Liver (tissue), 9 donors: ENCODE data around the gene ERICH2. TPM values are rescaled to one million over a fixed set of nuclear protein-coding genes. Genes with fewer than 3 reads are reported as not detected.

Experiments
- DNase-seq: peaks from one replicate; pipeline ENCODE4 v3.0.0-alpha.2; 2017; ENCODE audit warnings: low spot score
- H3K27ac ChIP-seq, 2 donors: one replicate each; pipeline ENCODE4 v1.7.0; 2013; ENCODE audit warnings: inconsistent platforms in 2 of 2, low read length in 2 of 2, control low read depth in 1 of 2, low read depth in 1 of 2, mild to moderate bottlenecking in 1 of 2
- H3K27me3 ChIP-seq, 4 donors: one replicate each; pipeline versions ENCODE4 v1.6.1 to v1.7.0; 2013; ENCODE audit warnings: low read length in 3 of 4, inconsistent platforms in 1 of 4, mild to moderate bottlenecking in 1 of 4, moderate library complexity in 1 of 4; ENCODE audit not compliant: control insufficient read depth in 4 of 4, insufficient read depth in 4 of 4
- H3K36me3 ChIP-seq, 4 donors: one replicate each; pipeline versions ENCODE4 v1.6.1 to v1.7.0; 2013; ENCODE audit warnings: low read length in 3 of 4, mild to moderate bottlenecking in 3 of 4, low read depth in 1 of 4, moderate library complexity in 1 of 4; ENCODE audit not compliant: control insufficient read depth in 4 of 4, insufficient read depth in 3 of 4
- H3K4me1 ChIP-seq, 4 donors: one replicate each; pipeline versions ENCODE4 v1.6.1 to v1.7.0; 2013; ENCODE audit warnings: low read length in 3 of 4, mild to moderate bottlenecking in 3 of 4, moderate library complexity in 1 of 4; ENCODE audit not compliant: control insufficient read depth in 4 of 4, insufficient read depth in 4 of 4
- H3K4me3 ChIP-seq, 3 donors: one replicate each; pipeline versions ENCODE4 v1.6.1 to v1.7.0; 2013; ENCODE audit warnings: low read length in 3 of 3, control low read depth in 1 of 3, low read depth in 1 of 3, mild to moderate bottlenecking in 1 of 3
- H3K9ac ChIP-seq, 2 donors: one replicate each; pipeline ENCODE4 v1.7.0; 2013; ENCODE audit warnings: low read length in 2 of 2, mild to moderate bottlenecking in 2 of 2, moderate library complexity in 2 of 2, control low read depth in 1 of 2, low read depth in 1 of 2
- H3K9me3 ChIP-seq, 4 donors: one replicate each; pipeline versions ENCODE4 v1.6.1 to v1.7.0; 2013; ENCODE audit warnings: low read length in 3 of 4; ENCODE audit not compliant: control insufficient read depth in 4 of 4
- CTCF ChIP-seq: fragments of 150-350 bp; IDR thresholded peaks from 2 replicates; pipeline ENCODE4 v1.5.1; 2017; ENCODE audit warnings: improper control_type of control experiment, low read depth, low read length; ENCODE audit not compliant: missing input control
- FOXA1 ChIP-seq: IDR thresholded peaks from 2 replicates; pipeline ENCODE4 v1.6.1; 2016; ENCODE audit warnings: antibody characterized with exemption
- FOXA2 ChIP-seq: IDR thresholded peaks from 2 replicates; pipeline ENCODE4 v1.6.1; 2016; ENCODE audit warnings: antibody characterized with exemption
- GABPA ChIP-seq, 2 donors: IDR thresholded peaks in 1 of 2; conservative IDR thresholded peaks in 1 of 2; 2 replicates each; pipeline ENCODE4 v1.6.1; 2016; ENCODE audit warnings: antibody characterized with exemption in 2 of 2, mild to moderate bottlenecking in 1 of 2, moderate library complexity in 1 of 2
- HNF4A ChIP-seq, 2 donors: conservative IDR thresholded peaks; 2 replicates each; pipeline ENCODE4 v1.6.1; 2016; ENCODE audit warnings: antibody characterized with exemption in 2 of 2, mild to moderate bottlenecking in 2 of 2
- HNF4G ChIP-seq: IDR thresholded peaks from 2 replicates; pipeline ENCODE4 v1.6.1; 2016; ENCODE audit warnings: antibody characterized with exemption
- MAX ChIP-seq: IDR thresholded peaks from 2 replicates; pipeline ENCODE4 v1.6.1; 2016; ENCODE audit warnings: antibody characterized with exemption
- NR2F2 ChIP-seq: IDR thresholded peaks from 2 replicates; pipeline ENCODE4 v1.6.1; 2016; ENCODE audit warnings: antibody characterized with exemption
- RAD21 ChIP-seq, 2 donors: IDR thresholded peaks; 2 replicates each; pipeline ENCODE4 v1.6.1; 2016; ENCODE audit warnings: antibody characterized with exemption in 2 of 2, mild to moderate bottlenecking in 2 of 2
- REST ChIP-seq: IDR thresholded peaks from 2 replicates; pipeline ENCODE4 v1.6.1; 2016; ENCODE audit warnings: antibody characterized with exemption, mild to moderate bottlenecking
- SP1 ChIP-seq: IDR thresholded peaks from 2 replicates; pipeline ENCODE4 v1.6.1; 2018; ENCODE audit warnings: antibody characterized with exemption, mild to moderate bottlenecking
- TAF1 ChIP-seq: conservative IDR thresholded peaks from 2 replicates; pipeline ENCODE4 v1.6.1; 2016; ENCODE audit warnings: antibody characterized with exemption, mild to moderate bottlenecking
- YY1 ChIP-seq: IDR thresholded peaks from 2 replicates; pipeline ENCODE4 v1.6.1; 2016; ENCODE audit warnings: antibody characterized with exemption, mild to moderate bottlenecking
- WGBS: extraction: QIAGEN DNeasy Blood & Tissue Kit; methylation state at CpG from one replicate; pipeline ENCODE4 v1.1.7; 2013; 5-methylcytosine and 5-hydroxymethylcytosine counted together
- polyA plus RNA-seq, 2 donors: library from polyadenylated mRNA; stranded (reverse) in 1 of 2; unstranded in 1 of 2; fragments of 200-250 nt in 1 of 2; fragments of >200 nt in 1 of 2; fragmentation: Nextera tagmentation in 1 of 2; extraction: Ambion mirVana in 1 of 2; gene quantifications; one replicate each; pipeline versions ENCODE4 v1.2.1 to v1.2.3, GENCODE V29; 2013 to 2015
- total RNA-seq, 2 donors: library from RNA; depleted of rRNA; stranded (reverse); fragments of >200 nt; gene quantifications; one replicate each; pipeline ENCODE4 v1.2.3, GENCODE V29; 2014
- donor health status: healthy.
- donor health status: healthy.
- donor health status: healthy.
- donor health status: healthy.
- donor health status: healthy.

The ERICH2 gene
- total and polyA plus RNA-seq, 4 donors = 0.39 to 3.0 (median 0.42) TPM; not detected in 1

GRCh38 chr2:170824526-170825015 lies 54.4 kb downstream of the ERICH2 start:
- Histone ChIP-seq H3K36me3 (no peaks in the 10 kb centered on the region), H3K9me3 (no peaks in the 10 kb centered on the region), H3K4me1 (peaks cover 8 to 39% (median 37%) of the 10 kb centered on the region in 4 donors), H3K4me3 (no peak overlapping the region), H3K27ac (no peak overlapping the region), H3K9ac (no peak overlapping the region), H3K27me3 (peaks cover 0 to 21% (median 13%) of the 10 kb centered on the region in 4 donors)
- 65% methylated on average over 2 of the region's 2 CpGs for WGBS
- TF ChIP-seq YY1 (no peak), NR2F2 (no peak), RAD21 (IDR thresholded peaks at IDR 0.05) (no peak), FOXA2 (no peak), HNF4A (conservative IDR thresholded peaks at IDR 0.05) (no peak), MAX (no peak), GABPA (IDR thresholded peaks at IDR 0.05 in 1 of 2, conservative IDR thresholded peaks at IDR 0.05 in 1 of 2) (no peak)
- DNase-seq = no peak

- H3K27ac ChIP-seq = no peak overlapping the region
- peaks cover 0 to 8% (median 4%) of the 10 kb centered on the region in 4 donors for H3K27me3 ChIP-seq
- H3K4me1 ChIP-seq = peaks cover 0 to 6% (median 4%) of the 10 kb centered on the region in 4 donors
- no peak for TF ChIP-seq HNF4G
- TF ChIP-seq NR2F2 = no peak
- TF ChIP-seq TAF1 = no peak
- TF ChIP-seq CTCF = no peak
- TF ChIP-seq FOXA2 = no peak
- TF ChIP-seq SP1 = no peak
- no peak for TF ChIP-seq GABPA (IDR thresholded peaks at IDR 0.05 in 1 of 2, conservative IDR thresholded peaks at IDR 0.05 in 1 of 2)
- no peak for TF ChIP-seq REST
- TF ChIP-seq FOXA1 = no peak
- no peak overlapping the region for H3K9ac ChIP-seq
- no peaks in the 10 kb centered on the region for H3K36me3 ChIP-seq
- no peak for DNase-seq
- WGBS = 88% methylated on average over 6 of the region's 6 CpGs
- no peak overlapping the region for H3K4me3 ChIP-seq
- H3K9me3 ChIP-seq = no peaks in the 10 kb centered on the region
These were observed 57.8 kb downstream of the ERICH2 start for GRCh38 chr2:170827841-170828532.
